Erythroblast (primary cell): ENCODE data around the gene HSPA5.

Experiments
- GATA1 ChIP-seq: IDR thresholded peaks from 2 replicates; pipeline ENCODE4 v1.6.1; 2011; ENCODE audit warnings: low read depth, mild to moderate bottlenecking, control low read depth, low read length, moderate library complexity
- POLR2A ChIP-seq: IDR thresholded peaks from 2 replicates; pipeline ENCODE4 v1.6.1; 2011; ENCODE audit warnings: mild to moderate bottlenecking, low read length

DNA sequence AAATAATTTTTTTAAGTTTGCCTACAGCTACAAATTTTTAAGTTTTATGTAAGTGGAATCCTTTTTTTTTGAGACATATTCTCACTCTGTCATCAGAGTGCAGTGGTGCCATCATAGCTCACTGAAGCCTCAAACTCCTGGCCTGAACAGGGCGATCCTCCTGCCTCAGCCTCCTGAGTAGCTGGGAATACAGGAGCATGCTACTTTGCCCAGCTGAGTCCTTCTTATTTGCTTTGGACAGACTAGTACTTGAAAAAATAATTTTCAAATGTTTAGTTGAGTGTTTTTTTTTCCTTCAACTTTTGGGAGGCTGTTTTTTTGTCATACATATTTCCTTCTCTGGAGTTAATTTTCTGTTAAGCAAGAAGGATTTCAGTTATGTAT, 27.9 kb upstream of the HSPA5 start:
- TF ChIP-seq POLR2A (no peak), GATA1 (no peak)
